PC-3 (cell line): ENCODE data around the gene ASTN2. TPM values are rescaled to one million over a fixed set of nuclear protein-coding genes. Genes with fewer than 3 reads are reported as not detected.

Source experiments
- ATAC-seq: fragments of 200-7000 bp; cut with Tn5 transposase; 2 replicates; pipeline ENCODE4 v1.9.1; 2020; ENCODE audit warnings: mild to moderate bottlenecking, moderate library complexity
- BruUV-seq: library from RNA; stranded (reverse); fragments of 400-500 nt; replicated peaks from 2 replicates; lab custom pipeline; 2021; lab: Mats Ljungman, UMichigan
- CTCF ChIA-PET: fragments of 300-600 bp; sonication (Branson Sonifier 250); formaldehyde crosslinking; loops from one replicate; lab custom pipeline; 2022; ENCODE audit warnings: antibody characterized with exemption; lab: Charles Lee
- POLR2A ChIA-PET: fragments of 300-600 bp; sonication (Branson Sonifier 250); formaldehyde crosslinking; loops from one replicate; lab custom pipeline; 2022; ENCODE audit warnings: antibody characterized with exemption; ENCODE audit not compliant: unreplicated experiment; lab: Charles Lee
- DNase-seq: peaks from one replicate; pipeline ENCODE4 v3.0.0-alpha.2; 2015
- H2AFZ ChIP-seq: fragments of 300-600 bp; sonication (generic); 2 replicates; pipeline ENCODE4 v1.6.0; 2016; ENCODE audit warnings: antibody characterized with exemption, low read length
- H3F3A ChIP-seq: fragments of 300-600 bp; sonication (generic); one replicate; pipeline ENCODE4 v1.6.0; 2017; ENCODE audit warnings: antibody characterized with exemption, low read length, control low read depth, mild to moderate bottlenecking; ENCODE audit not compliant: unreplicated experiment
- H3K27ac ChIP-seq: fragments of 300-600 bp; sonication (generic); 2 replicates; pipeline ENCODE4 v1.5.1; 2016; ENCODE audit warnings: mild to moderate bottlenecking, low read length
- H3K27me3 ChIP-seq: fragments of 300-600 bp; sonication (generic); 2 replicates; pipeline ENCODE4 v1.6.1; 2016; ENCODE audit warnings: low read length, mixed read lengths
- H3K36me3 ChIP-seq: fragments of 300-600 bp; sonication (generic); 2 replicates; pipeline ENCODE4 v1.6.1; 2016; ENCODE audit warnings: low read depth, mixed run types, low read length, mixed read lengths
- H3K4me1 ChIP-seq: fragments of 300-600 bp; sonication (generic); 2 replicates; pipeline ENCODE4 v1.5.1; 2016; ENCODE audit warnings: low read length; ENCODE audit not compliant: insufficient read depth
- H3K4me2 ChIP-seq: fragments of 300-600 bp; sonication (generic); 2 replicates; pipeline ENCODE4 v1.6.0; 2016; ENCODE audit warnings: low read length
- H3K4me3 ChIP-seq: fragments of 300-600 bp; sonication (generic); 2 replicates; pipeline ENCODE4 v1.5.1; 2016; ENCODE audit warnings: mild to moderate bottlenecking, low read length, mixed read lengths
- H3K79me2 ChIP-seq: fragments of 300-600 bp; sonication (generic); 2 replicates; pipeline ENCODE4 v1.6.1; 2017; ENCODE audit warnings: low read length, mixed read lengths
- H3K9ac ChIP-seq: fragments of 300-600 bp; sonication (generic); 2 replicates; pipeline ENCODE4 v1.6.0; 2016; ENCODE audit warnings: mild to moderate bottlenecking, low read length
- H3K9me2 ChIP-seq: fragments of 300-600 bp; sonication (generic); replicated peaks from 2 replicates; pipeline ENCODE4 v1.6.1; 2016; ENCODE audit warnings: mixed run types, low read length, mixed read lengths
- H3K9me3 ChIP-seq: fragments of 300-600 bp; sonication (generic); 2 replicates; pipeline ENCODE4 v1.6.1; 2016; ENCODE audit warnings: low read length, mixed read lengths
- H4K20me1 ChIP-seq: fragments of 300-600 bp; sonication (generic); 2 replicates; pipeline ENCODE4 v1.6.1; 2016; ENCODE audit warnings: low read length, mixed read lengths
- EZH2 ChIP-seq: fragments of 300-600 bp; sonication (generic); IDR thresholded peaks from one replicate; pipeline ENCODE4 v1.6.1; 2017; ENCODE audit warnings: antibody characterized with exemption, mild to moderate bottlenecking, low read length; ENCODE audit not compliant: unreplicated experiment
- EZH2phosphoT487 ChIP-seq: fragments of 300-600 bp; sonication (generic); IDR thresholded peaks from 2 replicates; pipeline ENCODE4 v1.6.1; 2018; ENCODE audit warnings: mild to moderate bottlenecking, antibody characterized with exemption, low read length, borderline replicate concordance
- intact Hi-C: fragments of 100-400 bp; cut with micrococcal nuclease; formaldehyde crosslinking; loops from 2 replicates; pipeline ENCODE4 v1.9.0; 2023
- total RNA-seq: library from RNA; depleted of rRNA; stranded (reverse); fragments of >200 nt; gene quantifications from 2 replicates; pipeline ENCODE4 v1.2.3, GENCODE V29; 2014
- TF ChIP-seq, protein P1 (sequence below): fragments of 300-600 bp; sonication (generic); conservative IDR thresholded peaks from 2 replicates; pipeline ENCODE4 v1.5.1; 2017; ENCODE audit warnings: antibody characterized with exemption, low read depth, mild to moderate bottlenecking, low read length

The ASTN2 gene
- total RNA-seq, 1 experiment from 2014 or later, result 3.5 TPM

DNA sequence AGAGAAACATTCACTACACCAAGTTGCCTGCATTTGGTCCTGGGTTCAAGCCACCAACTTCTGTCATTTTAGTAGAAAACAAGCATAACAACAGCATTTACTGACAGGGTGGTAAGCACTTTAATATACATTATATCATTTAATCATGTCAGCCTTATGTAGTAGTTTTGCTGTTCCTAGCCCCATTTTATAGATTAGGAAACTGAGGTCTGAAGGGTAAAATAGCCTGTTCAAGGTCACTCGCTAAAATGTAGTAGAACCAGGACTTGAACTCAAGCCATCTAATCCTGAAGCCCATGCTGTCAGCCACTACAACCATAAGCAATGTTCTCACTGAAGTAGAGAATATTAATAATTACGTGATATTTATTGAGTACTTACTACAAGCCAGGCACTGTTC is 787.4 kb downstream of the ASTN2 start:
- no peaks in the 10 kb centered on the region for H3F3A ChIP-seq
- no peak for TF ChIP-seq EZH2phosphoT487
- TF ChIP-seq EZH2, result no peak
- TF ChIP-seq, protein P1, sequence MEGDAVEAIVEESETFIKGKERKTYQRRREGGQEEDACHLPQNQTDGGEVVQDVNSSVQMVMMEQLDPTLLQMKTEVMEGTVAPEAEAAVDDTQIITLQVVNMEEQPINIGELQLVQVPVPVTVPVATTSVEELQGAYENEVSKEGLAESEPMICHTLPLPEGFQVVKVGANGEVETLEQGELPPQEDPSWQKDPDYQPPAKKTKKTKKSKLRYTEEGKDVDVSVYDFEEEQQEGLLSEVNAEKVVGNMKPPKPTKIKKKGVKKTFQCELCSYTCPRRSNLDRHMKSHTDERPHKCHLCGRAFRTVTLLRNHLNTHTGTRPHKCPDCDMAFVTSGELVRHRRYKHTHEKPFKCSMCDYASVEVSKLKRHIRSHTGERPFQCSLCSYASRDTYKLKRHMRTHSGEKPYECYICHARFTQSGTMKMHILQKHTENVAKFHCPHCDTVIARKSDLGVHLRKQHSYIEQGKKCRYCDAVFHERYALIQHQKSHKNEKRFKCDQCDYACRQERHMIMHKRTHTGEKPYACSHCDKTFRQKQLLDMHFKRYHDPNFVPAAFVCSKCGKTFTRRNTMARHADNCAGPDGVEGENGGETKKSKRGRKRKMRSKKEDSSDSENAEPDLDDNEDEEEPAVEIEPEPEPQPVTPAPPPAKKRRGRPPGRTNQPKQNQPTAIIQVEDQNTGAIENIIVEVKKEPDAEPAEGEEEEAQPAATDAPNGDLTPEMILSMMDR, result no peak
- ChIA-PET CTCF (no interaction called here), POLR2A (no interaction called here)
- no peaks in the 10 kb centered on the region for H3K9me3 ChIP-seq
- H3K27me3 ChIP-seq, result no peaks in the 10 kb centered on the region
- no peak overlapping the region for H3K4me3 ChIP-seq
- H3K79me2 ChIP-seq, result no peaks in the 10 kb centered on the region
- H2AFZ ChIP-seq, result no peak overlapping the region
- no peaks in the 10 kb centered on the region for H4K20me1 ChIP-seq
- H3K27ac ChIP-seq, result no peak overlapping the region
- no peaks in the 10 kb centered on the region for H3K9me2 ChIP-seq
- H3K36me3 ChIP-seq, result no peaks in the 10 kb centered on the region
- no peak overlapping the region for H3K4me2 ChIP-seq
- H3K9ac ChIP-seq, result no peak overlapping the region
- ATAC-seq (no peak), DNase-seq (no peak)
- H3K4me1 ChIP-seq, result no peaks in the 10 kb centered on the region
- intact Hi-C loops, result no loop called here
- BruUV-seq, result no TSS peak

DNA sequence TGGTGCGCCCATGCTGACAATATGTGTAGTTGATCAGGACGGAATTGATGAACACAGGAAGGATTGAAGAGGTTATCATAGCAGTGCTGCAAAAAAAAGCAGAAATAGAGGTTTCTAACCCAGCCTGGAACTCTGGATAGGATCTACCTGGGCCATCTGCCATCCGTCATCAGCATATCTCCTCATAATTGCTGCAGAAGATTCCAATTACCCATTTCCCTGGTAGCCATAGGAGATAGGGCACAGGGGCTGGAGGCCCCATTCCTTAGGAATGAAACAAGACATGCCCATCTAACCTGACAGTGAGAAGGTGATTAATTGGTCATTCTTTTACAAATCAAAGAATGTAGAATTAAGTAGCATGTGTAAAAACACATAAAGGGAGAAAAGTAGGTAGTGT is 788.1 kb downstream of the ASTN2 start:
- no TSS peak for BruUV-seq
- intact Hi-C loops, result no loop called here
- Histone ChIP-seq H3K9ac (no peak overlapping the region), H2AFZ (no peak overlapping the region), H3K27me3 (no peaks in the 10 kb centered on the region), H3K79me2 (no peaks in the 10 kb centered on the region), H3K4me2 (no peak overlapping the region), H3K36me3 (no peaks in the 10 kb centered on the region), H3K27ac (no peak overlapping the region), H4K20me1 (no peaks in the 10 kb centered on the region), H3F3A (no peaks in the 10 kb centered on the region), H3K4me3 (no peak overlapping the region), H3K9me3 (no peaks in the 10 kb centered on the region), H3K4me1 (no peaks in the 10 kb centered on the region), H3K9me2 (no peaks in the 10 kb centered on the region)
- TF ChIP-seq EZH2 (no peak), EZH2phosphoT487 (no peak)
- TF ChIP-seq, protein P1, result no peak
- ATAC-seq, result no peak
- DNase-seq, result no peak
- ChIA-PET POLR2A (no interaction called here), CTCF (no interaction called here)

GRCh38 chr9:116623715-116624114 is 791.1 kb downstream of the ASTN2 start:
- no peaks in the 10 kb centered on the region for H3K79me2 ChIP-seq
- no peak overlapping the region for H3K4me2 ChIP-seq
- no peak overlapping the region for H3K9ac ChIP-seq
- no peak overlapping the region for H3K27ac ChIP-seq
- ChIA-PET CTCF (no interaction called here), POLR2A (no interaction called here)
- TF ChIP-seq EZH2phosphoT487, result no peak
- TF ChIP-seq, protein P1, result no peak
- no peak for TF ChIP-seq EZH2
- no peak overlapping the region for H3K4me3 ChIP-seq
- H3F3A ChIP-seq, result no peaks in the 10 kb centered on the region
- H3K36me3 ChIP-seq, result no peaks in the 10 kb centered on the region
- no peaks in the 10 kb centered on the region for H4K20me1 ChIP-seq
- intact Hi-C loops, result no loop called here
- H2AFZ ChIP-seq, result no peak overlapping the region
- no peaks in the 10 kb centered on the region for H3K27me3 ChIP-seq
- H3K4me1 ChIP-seq, result no peaks in the 10 kb centered on the region
- no peaks in the 10 kb centered on the region for H3K9me3 ChIP-seq
- no peaks in the 10 kb centered on the region for H3K9me2 ChIP-seq
- ATAC-seq, result no peak
- DNase-seq, result no peak
- BruUV-seq, result no TSS peak
